GM13976 (cell line): ENCODE data around the gene SLU7.
"Not testable (repeated sequence)": the region's sequence is repeated elsewhere in the genome, so short reads cannot be mapped to it uniquely, and the experiment has no call there.

Experiments
- DNase-seq: peaks from one replicate; pipeline ENCODE4 v3.0.0; 2012; ENCODE audit warnings: low spot score
- CTCF ChIP-seq: IDR thresholded peaks from 2 replicates; pipeline ENCODE4 v1.5.1; 2012; ENCODE audit warnings: borderline replicate concordance, mild to moderate bottlenecking; ENCODE audit not compliant: insufficient read depth; ENCODE audit errors: extremely low read depth, missing control alignments, control extremely low read depth
- in situ Hi-C: fragments of 300-500 bp; cut with MboI; formaldehyde crosslinking; loops from one replicate; pipeline ENCODE4 v1.12.0; 2022; ENCODE audit warnings: low sequenced_read_pairs, mixed read lengths, inconsistent platforms; ENCODE audit not compliant: unreplicated experiment

SLU7 gene

DNA sequence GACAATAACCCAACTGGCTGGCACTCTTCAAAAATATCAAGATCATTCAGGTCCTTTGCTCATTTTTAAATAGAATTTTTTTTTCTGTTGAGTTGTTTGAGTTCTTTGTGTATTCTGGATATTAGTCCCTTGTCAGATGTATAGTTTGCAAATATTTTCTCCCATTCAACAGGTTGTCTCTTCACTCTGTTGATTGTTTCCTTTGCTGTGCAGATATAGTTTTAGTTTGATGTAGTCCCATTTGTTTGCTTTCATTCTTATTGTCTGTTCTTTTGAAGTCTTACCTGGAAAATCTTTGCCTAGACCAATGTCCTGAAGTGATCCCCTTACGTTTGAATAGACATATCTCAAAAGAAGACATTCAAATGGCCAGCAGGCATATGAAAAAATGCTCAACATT, 25.5 kb upstream of the SLU7 start:
- DNase-seq = no peak
- in situ Hi-C loops = no loop called here
- no peak for TF ChIP-seq CTCF

- TF ChIP-seq CTCF = no peak
- no peak for DNase-seq
- in situ Hi-C loops = no loop called here
Observed at GRCh38 chr5:160442824-160443431, 24.0 kb upstream of the SLU7 start.

DNA sequence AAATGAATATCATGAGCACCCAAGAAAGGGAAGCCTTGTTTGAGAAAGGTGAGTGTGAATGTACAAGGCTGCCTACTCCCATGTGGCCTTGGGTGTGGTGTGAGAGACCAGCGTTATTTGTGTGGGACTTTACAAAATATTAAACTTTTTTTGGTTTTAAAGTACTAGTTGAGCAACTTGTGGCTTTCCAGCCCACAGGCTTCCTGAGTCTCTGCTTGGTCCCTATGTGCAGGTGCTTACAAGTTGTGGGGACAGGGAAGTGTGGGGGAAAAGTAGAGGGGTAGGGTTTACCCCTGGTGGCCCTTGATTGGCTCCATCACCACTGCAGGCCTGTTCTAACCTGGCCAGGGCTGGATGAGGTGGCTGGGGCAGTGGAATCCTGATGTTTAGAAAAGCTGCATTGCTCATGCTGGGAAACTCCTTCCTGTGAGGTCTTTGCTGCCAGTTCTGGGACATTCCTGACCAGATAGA, 22.5 kb upstream of the SLU7 start:
- in situ Hi-C loops = no loop called here
- DNase-seq = no peak
- no peak for TF ChIP-seq CTCF

- TF ChIP-seq CTCF = peak; percentile 70
- peak; percentile 47 for DNase-seq
- in situ Hi-C loops = loop anchor here (5.0 kb wide), 1 partner anchor 38 kb away; no protein-coding TSS in a partner anchor
Observed at GRCh38 chr5:160439205-160439600, 20.3 kb upstream of the SLU7 start.

GRCh38 chr5:160438316-160439204, 19.7 kb upstream of the SLU7 start:
- DNase-seq = no peak
- TF ChIP-seq CTCF = peak; percentile 83
- in situ Hi-C loops = loop anchor here (5.0 kb wide), 1 partner anchor 39 kb away; no protein-coding TSS in a partner anchor

DNA sequence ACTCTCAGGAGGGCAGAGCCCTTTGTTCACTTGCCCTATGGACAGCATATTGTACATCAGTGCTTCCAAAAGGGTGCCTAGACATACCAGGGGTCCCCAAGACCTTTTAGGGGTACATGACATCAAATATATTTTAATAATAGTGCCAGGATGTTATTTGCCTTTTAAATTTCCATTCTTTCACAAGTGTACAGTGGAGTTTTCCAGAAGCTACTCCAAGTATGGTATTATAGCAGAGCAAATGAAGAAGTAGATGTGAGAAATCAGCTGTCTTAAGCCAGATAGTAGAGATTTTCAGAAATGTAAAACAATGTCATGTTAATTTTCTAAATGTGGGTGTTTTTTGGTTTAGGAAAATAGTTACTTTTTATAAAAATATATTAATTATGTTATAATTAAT, 18.4 kb upstream of the SLU7 start:
- TF ChIP-seq CTCF = no peak
- DNase-seq = no peak
- in situ Hi-C loops = loop anchor here (5.0 kb wide), 1 partner anchor 40 kb away; no protein-coding TSS in a partner anchor

- not testable (repeated sequence) for DNase-seq
- in situ Hi-C loops = loop anchor here (5.0 kb wide), 1 partner anchor 41 kb away; no protein-coding TSS in a partner anchor
Observed at GRCh38 chr5:160436661-160437060, 17.8 kb upstream of the SLU7 start.
